ENCODE measurements around the gene GAL3ST2.
A peak's percentile ranks its signal among the peaks of the same experiment; 100 is the strongest.
"Not testable (repeated sequence)": the region's sequence is repeated elsewhere in the genome, so short reads cannot be mapped to it uniquely, and the experiment has no call there.

GAL3ST2 gene

GRCh38 chr2:241820625-241821384, 44.2 kb downstream of the GAL3ST2 start:
- DNase-seq (ENCODE audit: low spot score) = no peak

- no peak for DNase-seq (ENCODE audit: low spot score)
Measured at GRCh38 chr2:241821460-241822263, 45.0 kb downstream of the GAL3ST2 start.

- DNase-seq (ENCODE audit: low spot score) = no peak
Measured at GRCh38 chr2:241822264-241822623, 45.6 kb downstream of the GAL3ST2 start.

- DNase-seq (ENCODE audit: low spot score) = not testable (repeated sequence)
Measured at GRCh38 chr2:241823531-241824437, 47.2 kb downstream of the GAL3ST2 start.

- DNase-seq (ENCODE audit: low spot score) = no peak
Measured at GRCh38 chr2:241827394-241827793, 50.8 kb downstream of the GAL3ST2 start.

GRCh38 chr2:241833101-241833663, 56.6 kb downstream of the GAL3ST2 start:
- no peak for DNase-seq (ENCODE audit: low spot score)

- DNase-seq (ENCODE audit: low spot score) = not testable (repeated sequence)
Measured at GRCh38 chr2:241833756-241834526, 57.3 kb downstream of the GAL3ST2 start.

- no peak for DNase-seq (ENCODE audit: low spot score)
Measured at GRCh38 chr2:241834527-241835210, 58.0 kb downstream of the GAL3ST2 start.

GRCh38 chr2:241835611-241836010, 59.0 kb downstream of the GAL3ST2 start:
- no peak for DNase-seq (ENCODE audit: low spot score)

- DNase-seq (ENCODE audit: low spot score) = no peak
Measured at GRCh38 chr2:241836292-241836691, 59.7 kb downstream of the GAL3ST2 start.

GRCh38 chr2:241837197-241837965, 60.8 kb downstream of the GAL3ST2 start:
- no peak for DNase-seq (ENCODE audit: low spot score)

- no peak for DNase-seq (ENCODE audit: low spot score)
Measured at GRCh38 chr2:241841181-241842066, 64.8 kb downstream of the GAL3ST2 start.

- no peak for DNase-seq (ENCODE audit: low spot score)
Measured at GRCh38 chr2:241842067-241842415, 65.4 kb downstream of the GAL3ST2 start.

- peak; percentile 18 for DNase-seq (ENCODE audit: low spot score)
Measured at GRCh38 chr2:241842620-241843211, 66.1 kb downstream of the GAL3ST2 start.

GRCh38 chr2:241843321-241844065, 66.9 kb downstream of the GAL3ST2 start:
- DNase-seq (ENCODE audit: low spot score) = peak; percentile 5

GRCh38 chr2:241844066-241844728, 67.6 kb downstream of the GAL3ST2 start:
- DNase-seq (ENCODE audit: low spot score) = peak; percentile 74
